Measurements from ENCODE around the gene NKAIN1. TPM values are rescaled to one million over a fixed set of nuclear protein-coding genes. Genes with fewer than 3 reads are reported as not detected.

NKAIN1 gene
- total and polyA plus RNA-seq, 2 of the 13 experiments (the other 11 are each of a cell fraction or from before 2014, with no cell fraction given): 0.29 to 0.40 TPM

- 44% methylated on average over 6 of the region's 8 CpGs for WGBS (ENCODE audit: low lambda C conversion rate)
- ATAC-seq (no peak), DNase-seq (ENCODE audit: low spot score) (no peak), FAIRE-seq (no peak)
- no peak overlapping the region for H3K27ac ChIP-seq (ENCODE audit: extremely low read length, insufficient read depth, low read length)
- H3K27me3 ChIP-seq (ENCODE audit: control insufficient read depth in 1 of 2, insufficient read depth in 2 of 2, low read length in 2 of 2): no peaks in the 10 kb centered on the region
- TF ChIP-seq RELA (CRISPR knock-in tag; IDR thresholded peaks at IDR 0.05): no peak
- TF ChIP-seq NCOA1 (CRISPR knock-in tag; IDR thresholded peaks at IDR 0.05): no peak
- TF ChIP-seq CTCF (CRISPR knock-in tag; IDR thresholded peaks at IDR 0.05): 0 out of 2 replicates have a peak, but pooled peaks have one; percentile 9
- no TSS peak for BruUV-seq (replicated peaks)
- H3K4me1 ChIP-seq (ENCODE audit: insufficient read depth, low read length): peaks cover 75% of the 10 kb centered on the region
- no peaks in the 10 kb centered on the region for H3K9me3 ChIP-seq (ENCODE audit: low read length)
- CTCF ChIA-PET (ENCODE audit: low intra/inter-chr PET ratio, low total read pairs): no interaction called here
- H2AFZ ChIP-seq (ENCODE audit: low read length): no peak overlapping the region
- POLR2A ChIA-PET: no interaction called here
- intact Hi-C loops (cut with micrococcal nuclease; ENCODE audit: unreplicated experiment) (no loop called here), in situ Hi-C loops (cut with HindIII; ENCODE audit: extremely low pct_ligation_motif_present, low pct_unique_long_range_greater_than_20kb) (no loop called here)
- no peaks in the 10 kb centered on the region for H3K36me3 ChIP-seq (replicated peaks in 1 of 2; ENCODE audit: control insufficient read depth in 1 of 2, insufficient read depth in 2 of 2, low read length in 2 of 2)
- no peaks in the 10 kb centered on the region for H4K20me1 ChIP-seq (ENCODE audit: insufficient read depth, low read length)
- H3K4me3 ChIP-seq (replicated peaks in 1 of 3; ENCODE audit: insufficient read depth in 1 of 3, low read depth in 2 of 3, low read length in 3 of 3): no peak overlapping the region
- 0 out of 2 replicates have a peak overlapping the region, but pooled peaks have one; percentile 7 for H3K4me2 ChIP-seq (ENCODE audit: low read depth, low read length)
- no peaks in the 10 kb centered on the region for H3K79me2 ChIP-seq (ENCODE audit: insufficient read depth, low read length)
- no peak overlapping the region for H3K9ac ChIP-seq (ENCODE audit: insufficient read depth, low read depth, low read length)
Observed at GRCh38 chr1:31166462-31166861, 73.2 kb downstream of the NKAIN1 start.

DNA sequence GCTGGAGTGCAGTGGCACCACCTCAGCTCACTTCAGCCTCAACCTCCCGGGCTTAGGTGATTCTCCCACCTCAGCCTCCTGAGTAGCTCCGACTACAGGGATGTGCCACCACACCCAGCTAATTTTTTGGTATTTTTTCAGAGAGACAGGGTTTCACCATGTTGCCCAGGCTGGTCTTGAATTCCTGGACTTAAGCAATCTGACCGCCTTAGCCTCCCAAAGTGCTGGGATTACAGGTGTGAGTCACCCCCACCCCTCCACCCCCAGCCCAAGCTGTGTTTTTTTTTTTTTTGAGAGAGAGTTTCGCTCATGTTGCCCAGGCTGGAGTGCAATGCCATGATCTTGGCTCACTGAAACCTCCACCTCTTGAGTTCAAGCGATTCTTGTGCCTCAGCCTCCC, 75.4 kb downstream of the NKAIN1 start:
- Histone ChIP-seq H3K36me3 (replicated peaks in 1 of 2; ENCODE audit: control insufficient read depth in 1 of 2, insufficient read depth in 2 of 2, low read length in 2 of 2) (no peaks in the 10 kb centered on the region), H3K9ac (ENCODE audit: insufficient read depth, low read depth, low read length) (no peak overlapping the region), H3K9me3 (ENCODE audit: low read length) (no peaks in the 10 kb centered on the region), H3K27ac (ENCODE audit: extremely low read length, insufficient read depth, low read length) (no peak overlapping the region), H3K4me1 (ENCODE audit: insufficient read depth, low read length) (peaks cover 66% of the 10 kb centered on the region), H3K27me3 (ENCODE audit: control insufficient read depth in 1 of 2, insufficient read depth in 2 of 2, low read length in 2 of 2) (no peaks in the 10 kb centered on the region), H2AFZ (ENCODE audit: low read length) (no peak overlapping the region), H3K79me2 (ENCODE audit: insufficient read depth, low read length) (no peaks in the 10 kb centered on the region), H3K4me3 (replicated peaks in 1 of 3; ENCODE audit: insufficient read depth in 1 of 3, low read depth in 2 of 3, low read length in 3 of 3) (no peak overlapping the region), H3K4me2 (ENCODE audit: low read depth, low read length) (no peak overlapping the region), H4K20me1 (ENCODE audit: insufficient read depth, low read length) (no peaks in the 10 kb centered on the region)
- POLR2A ChIA-PET: interaction anchor here (1.2 to 1.7 kb wide), 2 partner anchors 9 to 98 kb away, joined by 3 to 4 read pairs; no protein-coding TSS in a partner anchor
- BruUV-seq (replicated peaks): no TSS peak
- FAIRE-seq (no peak), ATAC-seq (no peak), DNase-seq (ENCODE audit: low spot score) (no peak)
- intact Hi-C loops (cut with micrococcal nuclease; ENCODE audit: unreplicated experiment) (no loop called here), in situ Hi-C loops (cut with HindIII; ENCODE audit: extremely low pct_ligation_motif_present, low pct_unique_long_range_greater_than_20kb) (no loop called here)
- WGBS (ENCODE audit: low lambda C conversion rate): 51% methylated on average over 5 of the region's 5 CpGs
- CTCF ChIA-PET (ENCODE audit: low intra/inter-chr PET ratio, low total read pairs): no interaction called here
- TF ChIP-seq TEAD3 (CRISPR knock-in tag; optimal IDR thresholded peaks at IDR 0.05; ENCODE audit: borderline replicate concordance): no peak
- no peak for TF ChIP-seq SRSF9 (IDR thresholded peaks at IDR 0.05; ENCODE audit: borderline replicate concordance, insufficient read depth, low read depth, low read length, poor library complexity, severe bottlenecking)
- TF ChIP-seq ZNF142 (CRISPR knock-in tag; IDR thresholded peaks at IDR 0.05): no peak
- no peak for TF ChIP-seq CBX2 (IDR thresholded peaks at IDR 0.05; ENCODE audit: low read depth, low read length)
- no peak for TF ChIP-seq CBX2 (CRISPR knock-in tag; IDR thresholded peaks at IDR 0.05; ENCODE audit: low read depth)
- TF ChIP-seq ZNF556 (CRISPR knock-in tag; IDR thresholded peaks at IDR 0.05; ENCODE audit: borderline replicate concordance): no peak
- no peak for TF ChIP-seq RFX1 (IDR thresholded peaks at IDR 0.05)
- no peak for TF ChIP-seq ZNF12 (CRISPR knock-in tag; IDR thresholded peaks at IDR 0.05)
- no peak for TF ChIP-seq ZNF256 (CRISPR knock-in tag; conservative IDR thresholded peaks at IDR 0.05)
- TF ChIP-seq ZNF20 (CRISPR knock-in tag; IDR thresholded peaks at IDR 0.05): no peak

All from HepG2 (cell line).